CD1c-positive myeloid dendritic cell (primary cell): ENCODE data around the gene RASSF5.
A peak's percentile ranks its signal among the peaks of the same experiment; 100 is the strongest.
"Not testable (repeated sequence)": the region's sequence is repeated elsewhere in the genome, so short reads cannot be mapped to it uniquely, and the experiment has no call there.

Experiments
- DNase-seq: peaks from one replicate; pipeline ENCODE4 v3.0.0-alpha.2; 2016; ENCODE audit errors: extremely low spot score

RASSF5 gene

GRCh38 chr1:206586501-206587445, 79.4 kb downstream of the RASSF5 start:
- no peak for DNase-seq

- DNase-seq: no peak
Observed at GRCh38 chr1:206587904-206588303, 80.6 kb downstream of the RASSF5 start.

GRCh38 chr1:206588492-206588891, 81.2 kb downstream of the RASSF5 start:
- DNase-seq: no peak

GRCh38 chr1:206589206-206589605, 81.9 kb downstream of the RASSF5 start:
- DNase-seq: no peak

- DNase-seq: no peak
Observed at GRCh38 chr1:206590025-206590758, 82.9 kb downstream of the RASSF5 start.

GRCh38 chr1:206591226-206591625, 83.9 kb downstream of the RASSF5 start:
- no peak for DNase-seq

- DNase-seq: no peak
Observed at GRCh38 chr1:206591696-206592095, 84.4 kb downstream of the RASSF5 start.

- no peak for DNase-seq
Observed at GRCh38 chr1:206593351-206593925, 86.1 kb downstream of the RASSF5 start.

GRCh38 chr1:206595581-206596318, 88.4 kb downstream of the RASSF5 start:
- no peak for DNase-seq

GRCh38 chr1:206596319-206596666, 89.0 kb downstream of the RASSF5 start:
- DNase-seq: no peak

GRCh38 chr1:206600527-206600926, 93.2 kb downstream of the RASSF5 start:
- DNase-seq: no peak

GRCh38 chr1:206604861-206605260, 97.5 kb downstream of the RASSF5 start:
- no peak for DNase-seq

- DNase-seq: no peak
Observed at GRCh38 chr1:206606867-206607266, 99.5 kb downstream of the RASSF5 start.

GRCh38 chr1:206608108-206608698, 100.9 kb downstream of the RASSF5 start:
- peak; percentile 47 for DNase-seq

GRCh38 chr1:206609229-206609991, 102.1 kb downstream of the RASSF5 start:
- DNase-seq: no peak

GRCh38 chr1:206612129-206612876, 105.0 kb downstream of the RASSF5 start, which contains the start of gene EIF2D:
EIF2D (minus strand) TSS chr1:206612465; CDS start chr1:206612342, 123 bp downstream.
- peak; percentile 97 for DNase-seq

GRCh38 chr1:206626396-206626795, 119.1 kb downstream of the RASSF5 start:
- not testable (repeated sequence) for DNase-seq

GRCh38 chr1:206628916-206629315, 121.6 kb downstream of the RASSF5 start:
- DNase-seq: no peak

GRCh38 chr1:206631085-206631509, 123.8 kb downstream of the RASSF5 start:
- peak; percentile 38 for DNase-seq

GRCh38 chr1:206633708-206634121, 126.4 kb downstream of the RASSF5 start:
- DNase-seq: no peak
